T-helper 9 cell (primary cell): ENCODE data around the gene TROAP.
"Not testable (repeated sequence)": the region's sequence is repeated elsewhere in the genome, so short reads cannot be mapped to it uniquely, and the experiment has no call there.

ENCODE experiments used
- DNase-seq: peaks from one replicate; pipeline ENCODE4 v3.0.0-alpha.2; 2020

Gene TROAP

DNA sequence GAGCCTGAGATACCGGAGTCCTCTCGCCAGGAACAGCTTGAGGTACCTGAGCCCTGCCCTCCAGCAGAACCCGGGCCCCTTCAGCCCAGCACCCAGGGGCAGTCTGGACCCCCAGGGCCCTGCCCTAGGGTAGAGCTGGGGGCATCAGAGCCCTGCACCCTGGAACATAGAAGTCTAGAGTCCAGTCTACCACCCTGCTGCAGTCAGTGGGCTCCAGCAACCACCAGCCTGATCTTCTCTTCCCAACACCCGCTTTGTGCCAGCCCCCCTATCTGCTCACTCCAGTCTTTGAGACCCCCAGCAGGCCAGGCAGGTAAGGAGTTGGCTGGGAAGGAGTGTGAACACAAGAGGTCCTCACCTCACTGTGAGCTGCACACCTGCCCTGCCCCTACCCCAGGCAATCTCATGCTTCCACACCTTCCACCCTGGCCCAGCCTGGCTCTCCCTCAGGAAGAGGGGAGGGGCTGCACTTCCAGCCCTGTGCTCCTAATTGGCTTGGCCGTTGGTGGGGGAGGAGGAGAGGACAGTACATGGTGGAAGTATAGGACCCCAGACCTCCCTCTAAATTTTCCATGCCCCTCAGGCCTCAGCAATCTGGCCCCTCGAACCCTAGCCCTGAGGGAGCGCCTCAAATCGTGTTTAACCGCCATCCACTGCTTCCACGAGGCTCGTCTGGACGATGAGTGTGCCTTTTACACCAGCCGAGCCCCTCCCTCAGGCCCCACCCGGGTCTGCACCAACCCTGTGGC is 7.8 kb downstream of the TROAP start:
- no peak for DNase-seq

GRCh38 chr12:49331380-49332222 is 8.5 kb downstream of the TROAP start:
- DNase-seq = no peak

- no peak for DNase-seq
These were observed 9.4 kb downstream of the TROAP start for GRCh38 chr12:49332441-49332861.

DNA sequence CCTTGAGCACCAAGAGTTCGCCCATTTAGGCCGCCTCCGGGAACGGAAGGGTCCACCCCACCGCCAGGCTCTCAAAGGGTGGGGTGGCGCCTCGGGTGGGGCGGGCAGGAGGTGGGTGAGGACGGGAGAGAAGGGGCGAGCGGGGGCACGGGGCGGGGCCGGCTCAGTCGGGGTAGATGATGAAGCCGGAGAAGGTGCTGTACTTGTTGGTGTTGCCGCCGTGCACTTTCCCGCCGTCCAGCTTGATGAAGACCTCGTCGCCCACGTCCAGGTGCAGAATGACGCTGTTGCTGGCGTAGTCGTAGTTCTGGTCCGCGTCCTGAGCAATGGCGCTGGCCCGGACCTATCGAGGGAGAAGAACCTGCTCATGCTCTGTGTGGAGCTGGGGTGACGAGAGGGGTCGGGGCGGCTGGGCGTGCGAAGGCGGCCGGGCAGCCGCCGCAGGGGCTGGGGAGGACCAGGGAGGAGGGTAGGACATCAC is 9.9 kb downstream of the TROAP start:
- DNase-seq = no peak

- not testable (repeated sequence) for DNase-seq
These were observed 10.7 kb downstream of the TROAP start for GRCh38 chr12:49333778-49334177.

DNA sequence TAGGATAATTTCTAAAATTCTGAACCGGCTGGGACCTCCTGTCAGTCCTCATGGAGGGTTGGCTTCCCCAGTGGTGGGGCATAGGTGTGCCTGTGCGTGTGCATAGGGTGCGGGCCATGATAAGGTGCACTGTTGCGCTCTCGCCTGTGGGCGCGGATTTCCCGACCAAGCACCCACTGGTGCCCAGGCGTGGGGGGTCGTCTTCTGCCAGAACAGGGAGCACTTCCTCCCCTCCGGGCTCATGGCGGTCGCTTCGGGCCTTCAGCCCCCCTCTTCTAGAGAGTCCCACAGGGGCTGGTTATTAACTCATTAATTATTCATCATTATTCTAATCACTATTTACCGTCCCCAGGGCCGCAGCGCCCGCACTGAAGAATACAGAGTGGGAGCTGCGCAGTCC is 11.2 kb downstream of the TROAP start:
- no peak for DNase-seq

DNA sequence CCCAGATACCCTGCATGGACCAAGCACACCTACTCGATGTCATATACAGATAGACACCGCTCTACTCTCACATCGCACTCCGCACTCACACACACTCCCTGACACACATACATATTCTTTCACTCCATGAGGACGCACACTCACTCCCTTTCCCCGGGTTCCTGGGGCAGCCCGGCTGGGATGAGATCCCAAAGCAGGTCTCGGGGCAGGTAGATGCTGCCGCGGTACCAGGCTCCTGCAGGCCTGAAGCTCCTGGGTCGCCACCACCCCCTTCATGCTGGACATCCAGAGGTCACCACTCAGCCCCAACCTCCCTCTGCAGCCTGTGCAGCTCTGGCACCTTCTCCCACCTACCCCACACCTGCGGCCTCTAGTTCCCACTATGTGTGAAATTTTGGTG is 11.6 kb downstream of the TROAP start:
- no peak for DNase-seq

GRCh38 chr12:49335118-49335954 is 12.3 kb downstream of the TROAP start:
- no peak for DNase-seq

DNA sequence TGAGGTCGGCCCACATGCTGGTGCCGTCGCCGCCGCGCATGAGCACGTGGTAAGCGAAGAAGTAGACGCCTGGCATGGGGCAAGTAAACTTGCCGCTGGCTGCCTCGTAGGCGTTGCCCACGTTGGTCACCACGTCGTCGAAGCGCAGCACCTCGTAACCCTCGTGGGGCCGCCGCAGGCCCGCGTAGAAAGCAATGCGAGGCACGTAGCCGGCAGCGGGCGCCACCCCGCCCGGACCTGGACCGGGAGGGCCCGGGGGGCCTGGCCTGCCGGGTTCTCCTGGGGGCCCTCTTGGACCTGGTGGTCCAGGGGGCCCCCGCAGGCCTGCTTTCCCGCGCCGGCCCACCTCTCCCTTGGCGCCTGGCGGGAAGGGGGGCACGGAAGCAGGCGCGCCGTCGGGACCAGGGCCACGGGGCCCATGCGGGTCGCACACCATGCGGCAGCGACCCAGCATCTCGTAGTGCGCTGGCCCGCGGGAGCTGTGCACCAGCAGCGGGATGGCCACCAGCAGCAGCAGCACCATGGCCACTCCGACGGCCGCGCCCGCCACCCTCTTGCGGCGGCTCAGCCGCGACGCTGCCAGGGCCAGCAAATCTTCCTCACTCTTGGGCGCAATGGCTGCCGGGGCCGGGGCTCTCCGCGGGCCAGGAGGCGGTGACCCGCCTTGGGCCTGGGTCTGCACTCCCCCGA is 13.0 kb downstream of the TROAP start:
- no peak for DNase-seq

DNA sequence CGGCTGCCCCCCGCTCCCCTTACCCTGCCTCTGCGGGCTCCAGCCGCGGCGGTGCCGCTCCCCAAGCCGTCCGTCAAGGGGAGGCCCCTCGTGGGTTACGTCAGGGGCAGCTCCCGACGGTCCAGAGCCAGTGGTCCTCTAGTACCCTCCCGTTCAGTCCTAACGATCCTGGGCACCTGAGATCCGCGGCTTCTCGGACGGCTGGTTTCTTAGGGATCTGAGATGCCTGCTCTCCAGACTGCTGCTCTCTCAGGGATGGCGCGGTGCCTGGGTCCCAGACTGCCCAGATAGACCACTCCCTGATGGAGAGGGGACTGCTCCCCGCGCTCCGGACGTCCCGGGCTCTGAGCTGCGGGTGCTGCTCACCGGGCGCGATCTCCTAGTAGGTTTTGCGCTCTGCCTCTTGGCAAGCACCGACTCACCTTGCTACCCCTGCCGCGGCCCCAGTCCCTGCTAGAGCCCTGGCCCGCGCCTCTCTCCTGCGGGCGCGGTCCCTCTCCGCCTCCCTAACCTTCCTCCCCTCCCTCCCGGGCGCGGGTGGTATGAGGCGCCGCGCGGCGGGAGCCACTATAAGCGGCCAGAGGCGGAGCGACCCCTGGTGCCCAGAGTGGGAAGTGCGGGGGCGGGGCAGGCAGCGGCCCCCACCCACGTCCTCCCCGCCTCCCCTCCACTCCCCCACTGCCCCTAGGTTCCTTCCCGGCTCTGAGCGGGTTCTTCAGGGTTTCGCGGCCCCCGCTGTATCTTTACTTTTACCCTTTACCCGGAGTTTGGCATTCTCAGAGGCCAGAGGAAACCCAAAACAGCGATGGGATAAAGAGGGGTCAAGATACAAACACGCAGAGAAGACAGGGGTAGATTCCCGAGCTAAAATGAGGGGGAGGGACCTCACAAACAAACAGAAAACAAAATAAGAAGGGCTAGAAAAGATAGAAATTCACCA is 13.9 kb downstream of the TROAP start, which contains the start of gene C1QL4:
Gene C1QL4 (minus strand): TSS at position 544 of the 940 bp plus-strand sequence. CDS start 711 bp downstream, outside the sequence.
- peak; percentile 94 for DNase-seq

DNA sequence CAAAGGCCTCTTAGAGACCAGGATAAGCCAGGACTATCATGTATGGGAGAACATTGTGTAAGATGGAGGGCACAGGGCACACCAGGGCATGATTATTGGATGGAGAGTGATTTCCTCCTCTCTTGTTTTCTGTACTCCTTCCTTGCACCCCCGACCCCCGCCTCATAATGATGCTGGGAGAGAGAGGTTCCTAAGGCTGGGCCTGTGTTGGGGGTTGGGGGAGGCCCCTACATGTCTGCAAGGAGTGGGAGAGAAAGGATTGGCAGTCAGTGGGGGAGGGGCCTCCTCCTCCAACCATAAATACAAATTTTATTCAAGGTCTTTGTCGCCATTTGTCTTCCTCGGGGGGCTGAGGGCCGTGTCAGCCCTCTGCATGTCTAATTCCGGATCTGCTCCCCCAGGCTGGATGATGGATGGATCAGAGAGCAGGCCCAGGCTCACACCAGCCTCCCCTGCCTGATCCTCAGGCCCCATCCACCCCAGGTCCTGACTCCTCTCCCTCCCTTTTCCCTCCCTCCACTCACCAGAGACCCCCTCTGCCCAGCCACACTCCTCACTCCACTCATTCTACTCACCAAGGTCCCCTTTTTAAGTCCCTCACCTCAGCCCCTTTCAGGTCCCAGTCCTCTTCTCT is 15.9 kb downstream of the TROAP start:
- no peak for DNase-seq

DNA sequence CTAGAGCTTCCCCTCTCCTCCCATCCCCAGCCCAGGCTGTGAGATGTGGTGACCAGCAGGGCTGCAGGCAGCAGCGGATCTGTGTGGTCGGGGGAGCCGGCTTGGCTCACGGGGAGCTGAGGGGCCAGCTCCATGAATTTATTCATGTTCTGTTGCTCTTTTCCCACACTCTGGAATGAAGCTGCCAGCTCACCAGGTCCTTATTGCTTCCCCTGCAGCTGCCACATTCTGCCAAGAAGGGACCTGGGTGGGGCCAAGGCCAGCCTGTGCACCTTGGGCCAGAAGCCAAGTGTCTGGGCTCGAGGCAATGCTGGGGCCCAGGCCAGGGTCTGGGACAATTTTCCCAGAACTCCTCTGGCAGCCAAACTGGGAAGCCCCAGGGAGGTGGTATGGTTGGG is 16.4 kb downstream of the TROAP start:
- DNase-seq = no peak

DNA sequence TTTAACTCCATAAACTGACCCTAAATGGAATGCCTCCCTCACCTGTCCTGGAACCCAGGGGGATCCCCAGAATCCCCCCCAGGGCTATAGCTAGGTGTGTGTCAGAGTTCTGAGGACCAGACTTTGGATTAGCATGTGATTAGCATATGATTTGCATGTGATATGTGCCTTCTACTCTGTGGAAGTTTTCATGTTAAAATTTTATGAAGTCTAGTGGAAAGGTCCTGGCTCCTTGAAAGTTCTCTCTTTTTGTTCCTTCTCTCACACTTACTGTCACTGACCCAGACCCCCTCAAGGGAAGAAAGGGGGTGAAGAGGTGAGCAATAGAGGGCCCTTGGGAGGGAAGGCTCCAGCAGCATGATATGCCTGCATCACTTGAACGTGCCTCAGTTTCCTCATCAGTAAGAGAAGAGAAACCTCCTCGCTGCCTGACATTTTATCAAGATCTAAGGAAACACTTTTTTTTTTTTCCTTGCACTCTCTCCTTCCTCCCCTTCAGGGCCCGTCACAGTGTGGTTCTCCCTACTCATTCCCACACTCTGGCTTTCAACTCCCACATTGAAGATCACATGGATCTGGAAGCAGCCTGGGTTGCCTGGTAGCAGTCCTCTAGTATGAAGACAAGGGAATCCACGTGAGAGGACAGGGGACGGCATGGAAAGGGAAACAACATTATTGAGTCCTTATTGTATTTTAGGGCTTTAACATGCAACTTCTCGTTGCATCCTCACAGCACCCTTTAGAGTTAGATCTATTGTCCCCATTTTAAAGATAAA is 17.2 kb downstream of the TROAP start:
- DNase-seq = no peak

- DNase-seq = no peak
These were observed 18.1 kb downstream of the TROAP start for GRCh38 chr12:49340971-49341776.

- DNase-seq = no peak
These were observed 18.7 kb downstream of the TROAP start for GRCh38 chr12:49341777-49342065.

- DNase-seq = peak; percentile 67
These were observed 19.2 kb downstream of the TROAP start for GRCh38 chr12:49342066-49342913.

DNA sequence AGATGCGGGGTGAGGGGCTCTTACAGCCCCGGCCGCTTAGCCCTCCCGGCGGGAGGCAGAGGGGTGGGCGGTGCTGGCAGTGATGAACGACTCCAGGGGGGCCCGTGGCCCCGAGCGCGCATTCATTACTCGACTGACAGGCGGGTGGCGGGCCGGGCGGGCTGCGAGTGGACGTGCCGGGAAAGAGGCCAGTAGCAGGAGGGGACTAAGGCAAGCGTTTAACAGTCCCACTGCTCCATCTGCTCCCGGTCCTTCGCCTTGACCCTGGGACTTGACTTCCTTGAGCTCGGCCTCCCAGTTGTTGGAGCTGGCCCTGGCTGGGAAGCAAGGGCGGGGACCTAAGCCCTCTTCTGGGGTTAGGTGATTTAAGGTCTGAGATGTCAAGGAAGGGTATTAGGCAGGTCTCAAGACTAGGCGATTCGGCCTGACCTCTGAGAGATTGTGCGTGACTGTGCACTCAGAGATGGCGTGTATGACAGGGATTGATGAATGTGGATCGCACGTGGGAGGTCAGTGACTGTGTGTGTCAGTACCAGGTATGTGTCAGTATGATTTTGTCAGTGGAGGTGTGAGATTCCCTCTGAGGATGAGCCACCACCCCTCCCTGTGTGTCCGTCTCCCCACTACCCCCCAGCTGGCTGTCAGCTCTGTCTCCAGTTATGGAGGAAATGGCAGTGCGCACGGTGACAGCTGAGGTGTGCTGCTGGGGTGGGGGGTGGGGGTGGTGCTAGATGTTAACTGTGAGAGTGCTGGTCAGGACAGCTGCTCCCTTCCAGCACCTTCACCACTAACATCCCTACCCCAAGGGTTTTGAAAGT is 20.1 kb downstream of the TROAP start:
- DNase-seq = no peak
